Astrocyte (in vitro differentiated cells and primary cell): Measurements from ENCODE around the gene CDH8. TPM values are rescaled to one million over a fixed set of nuclear protein-coding genes. Genes with fewer than 3 reads are reported as not detected.
"Not testable (repeated sequence)": the region's sequence is repeated elsewhere in the genome, so short reads cannot be mapped to it uniquely, and the experiment has no call there.

Source experiments
- DNase-seq: peaks from one replicate; pipeline ENCODE4 v3.0.0-alpha.2; 2010; ENCODE audit warnings: low read depth
- FAIRE-seq: peaks from 2 replicates; lab custom pipeline; 2011; peaks lifted over from hg19 to GRCh38; lab: Jason Lieb, UNC
- H2AFZ ChIP-seq: 2 replicates; pipeline ENCODE4 v1.6.0; 2012; ENCODE audit warnings: low read depth, low read length, inconsistent platforms
- H3K27ac ChIP-seq: 2 replicates; pipeline ENCODE4 v1.5.1; 2011; ENCODE audit warnings: low read depth, low read length, inconsistent platforms
- H3K27me3 ChIP-seq: 2 replicates; pipeline ENCODE4 v1.6.0; 2011; ENCODE audit warnings: low read length, inconsistent platforms; ENCODE audit not compliant: insufficient read depth
- H3K36me3 ChIP-seq: 2 replicates; pipeline ENCODE4 v1.5.1; 2011; ENCODE audit warnings: low read length, inconsistent platforms; ENCODE audit not compliant: insufficient read depth
- H3K4me1 ChIP-seq: 2 replicates; pipeline ENCODE4 v1.5.1; 2011; ENCODE audit warnings: low read length, inconsistent platforms; ENCODE audit not compliant: insufficient read depth
- H3K4me2 ChIP-seq: 2 replicates; pipeline ENCODE4 v1.6.0; 2012; ENCODE audit warnings: low read length, inconsistent platforms
- H3K4me3 ChIP-seq: 2 replicates; pipeline ENCODE4 v1.5.1; 2011; ENCODE audit warnings: low read depth, mild to moderate bottlenecking, low read length, inconsistent platforms; ENCODE audit not compliant: insufficient read depth
- H3K79me2 ChIP-seq: 2 replicates; pipeline ENCODE4 v1.6.0; 2012; ENCODE audit warnings: mild to moderate bottlenecking, low read length, inconsistent platforms; ENCODE audit not compliant: insufficient read depth
- H3K9ac ChIP-seq: 2 replicates; pipeline ENCODE4 v1.6.0; 2012; ENCODE audit warnings: mild to moderate bottlenecking, low read length, inconsistent platforms
- H3K9me3 ChIP-seq: 2 replicates; pipeline ENCODE4 v1.5.1; 2012; ENCODE audit warnings: low read depth, mild to moderate bottlenecking, low read length, inconsistent platforms; ENCODE audit not compliant: insufficient read depth
- H4K20me1 ChIP-seq: 2 replicates; pipeline ENCODE4 v1.6.0; 2012; ENCODE audit warnings: low read length, inconsistent platforms; ENCODE audit not compliant: insufficient read depth
- H3K27ac Mint-ChIP-seq: one replicate; pipeline ENCODE4 v1.8.0; 2021; ENCODE audit warnings: mild to moderate bottlenecking, mixed read lengths; ENCODE audit not compliant: unreplicated experiment
- H3K27me3 Mint-ChIP-seq: one replicate; pipeline ENCODE4 v1.8.0; 2021; ENCODE audit warnings: low read depth, mixed read lengths; ENCODE audit not compliant: unreplicated experiment
- H3K36me3 Mint-ChIP-seq: one replicate; pipeline ENCODE4 v1.8.0; 2021; ENCODE audit warnings: low read depth, mixed read lengths; ENCODE audit not compliant: unreplicated experiment
- H3K4me1 Mint-ChIP-seq: one replicate; pipeline ENCODE4 v1.8.0; 2021; ENCODE audit warnings: low read depth, mixed read lengths; ENCODE audit not compliant: unreplicated experiment
- H3K4me3 Mint-ChIP-seq: one replicate; pipeline ENCODE4 v1.8.0; 2021; ENCODE audit warnings: mild to moderate bottlenecking, moderate library complexity, mixed read lengths; ENCODE audit not compliant: unreplicated experiment
- H3K9me3 Mint-ChIP-seq: one replicate; pipeline ENCODE4 v1.8.0; 2021; ENCODE audit warnings: mild to moderate bottlenecking, mixed read lengths; ENCODE audit not compliant: unreplicated experiment
- CTCF ChIP-seq: IDR thresholded peaks from 2 replicates; pipeline ENCODE4 v1.5.1; 2011; ENCODE audit warnings: low read depth, mild to moderate bottlenecking, inconsistent platforms, low read length, moderate library complexity; ENCODE audit not compliant: insufficient read depth
- EZH2 ChIP-seq: IDR thresholded peaks from 2 replicates; pipeline ENCODE4 v1.6.1; 2012; ENCODE audit warnings: mild to moderate bottlenecking, low read length, inconsistent platforms; ENCODE audit not compliant: insufficient read depth
- total RNA-seq: library from RNA; stranded (reverse); gene quantifications from 2 replicates; pipeline ENCODE4 v1.2.1, GENCODE V29; 2021

Gene CDH8
- total RNA-seq, 1 donor from 2014 or later, result 17.5 TPM

DNA sequence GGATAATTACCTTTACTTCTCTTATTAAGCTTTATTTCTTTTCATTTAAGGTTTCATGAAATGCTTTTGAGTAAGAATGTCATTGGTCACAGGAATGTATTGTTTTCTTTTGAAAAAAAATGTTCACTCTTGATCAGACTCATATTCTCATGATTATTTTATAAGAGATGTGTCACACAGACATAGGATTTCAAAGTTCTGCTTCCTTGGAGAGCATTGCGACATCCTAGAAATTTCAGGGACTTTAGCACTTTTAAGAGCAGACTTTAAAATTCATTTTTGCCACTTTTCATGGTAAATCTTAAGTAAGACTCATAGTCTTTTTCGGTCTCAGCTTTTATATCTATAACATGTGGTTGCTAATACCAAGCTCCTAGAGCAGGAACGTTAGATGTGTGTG is 314.7 kb downstream of the CDH8 start:
- TF ChIP-seq CTCF, result no peak
- TF ChIP-seq EZH2, result no peak
- Mint-ChIP-seq H3K9me3 (no peaks in the 10 kb centered on the region), H3K4me1 (no peaks in the 10 kb centered on the region), H3K4me3 (no peak overlapping the region), H3K27me3 (no peaks in the 10 kb centered on the region), H3K36me3 (no peaks in the 10 kb centered on the region), H3K27ac (no peak overlapping the region)
- Histone ChIP-seq H3K9me3 (no peaks in the 10 kb centered on the region), H2AFZ (no peak overlapping the region), H3K9ac (no peak overlapping the region), H3K36me3 (no peaks in the 10 kb centered on the region), H3K4me3 (no peak overlapping the region), H3K27me3 (no peaks in the 10 kb centered on the region), H3K79me2 (no peaks in the 10 kb centered on the region), H3K27ac (no peak overlapping the region), H3K4me1 (no peaks in the 10 kb centered on the region), H3K4me2 (no peak overlapping the region), H4K20me1 (no peaks in the 10 kb centered on the region)
- FAIRE-seq (no peak), DNase-seq (no peak)

- DNase-seq (no peak), FAIRE-seq (no peak)
- Histone ChIP-seq H2AFZ (no peak overlapping the region), H3K27me3 (no peaks in the 10 kb centered on the region), H3K9me3 (no peaks in the 10 kb centered on the region), H3K36me3 (no peaks in the 10 kb centered on the region), H4K20me1 (no peaks in the 10 kb centered on the region), H3K79me2 (no peaks in the 10 kb centered on the region), H3K4me1 (no peaks in the 10 kb centered on the region), H3K27ac (no peak overlapping the region), H3K9ac (no peak overlapping the region), H3K4me2 (no peak overlapping the region), H3K4me3 (no peak overlapping the region)
- H3K4me1 Mint-ChIP-seq, result no peaks in the 10 kb centered on the region
- no peaks in the 10 kb centered on the region for H3K9me3 Mint-ChIP-seq
- H3K4me3 Mint-ChIP-seq, result no peak overlapping the region
- no peak for TF ChIP-seq EZH2
- no peaks in the 10 kb centered on the region for H3K27me3 Mint-ChIP-seq
- no peak overlapping the region for H3K27ac Mint-ChIP-seq
- no peaks in the 10 kb centered on the region for H3K36me3 Mint-ChIP-seq
Observed at GRCh38 chr16:61715393-61715792, 320.8 kb downstream of the CDH8 start.

DNA sequence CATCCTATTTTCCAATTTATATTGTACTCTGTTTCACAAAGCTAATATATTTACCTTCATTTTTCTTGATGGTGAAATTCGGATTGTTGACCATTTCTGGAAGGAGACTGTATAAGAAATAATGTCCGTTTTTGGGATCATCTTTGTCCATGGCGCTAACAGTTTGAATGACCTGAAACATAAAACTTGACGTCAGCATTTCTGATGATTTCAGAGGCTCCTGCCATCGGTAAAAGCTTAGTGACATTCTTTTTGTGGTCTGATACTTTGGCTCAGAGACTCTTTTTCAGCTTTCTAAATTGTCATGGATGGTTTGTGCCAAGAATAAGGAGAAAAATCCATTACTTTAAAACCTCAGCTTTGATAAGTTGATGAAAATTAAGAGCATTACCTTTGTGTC is 322.5 kb downstream of the CDH8 start:
- TF ChIP-seq CTCF, result no peak
- Mint-ChIP-seq H3K4me1 (no peaks in the 10 kb centered on the region), H3K4me3 (no peak overlapping the region), H3K27ac (no peak overlapping the region), H3K9me3 (no peaks in the 10 kb centered on the region), H3K36me3 (no peaks in the 10 kb centered on the region), H3K27me3 (no peaks in the 10 kb centered on the region)
- no peak overlapping the region for H3K9ac ChIP-seq
- no peak overlapping the region for H3K4me3 ChIP-seq
- H4K20me1 ChIP-seq, result no peaks in the 10 kb centered on the region
- H3K4me1 ChIP-seq, result no peaks in the 10 kb centered on the region
- H2AFZ ChIP-seq, result no peak overlapping the region
- H3K79me2 ChIP-seq, result no peaks in the 10 kb centered on the region
- H3K36me3 ChIP-seq, result no peaks in the 10 kb centered on the region
- H3K9me3 ChIP-seq, result no peaks in the 10 kb centered on the region
- H3K4me2 ChIP-seq, result no peak overlapping the region
- FAIRE-seq (no peak), DNase-seq (no peak)
- H3K27me3 ChIP-seq, result no peaks in the 10 kb centered on the region
- no peak overlapping the region for H3K27ac ChIP-seq

- not testable (repeated sequence) for H3K27ac ChIP-seq, H3K27me3 ChIP-seq, FAIRE-seq, H3K4me1 ChIP-seq, H3K27ac Mint-ChIP-seq, H3K4me1 Mint-ChIP-seq, H3K79me2 ChIP-seq, H3K9me3 ChIP-seq, H3K4me3 Mint-ChIP-seq, H2AFZ ChIP-seq, H3K36me3 ChIP-seq, H4K20me1 ChIP-seq, H3K4me3 ChIP-seq, DNase-seq, H3K4me2 ChIP-seq, H3K36me3 Mint-ChIP-seq, H3K27me3 Mint-ChIP-seq, H3K9ac ChIP-seq, H3K9me3 Mint-ChIP-seq
Observed at GRCh38 chr16:61699640-61700039, 336.6 kb downstream of the CDH8 start.
